Bronchial epithelial cell (primary cell): ENCODE data around the gene RCAN2. TPM values are rescaled to one million over a fixed set of nuclear protein-coding genes. Genes with fewer than 3 reads are reported as not detected.
A peak's percentile ranks its signal among the peaks of the same experiment; 100 is the strongest.
"Not testable (repeated sequence)": the region's sequence is repeated elsewhere in the genome, so short reads cannot be mapped to it uniquely, and the experiment has no call there.

Experiments used
- DNase-seq: peaks from one replicate; pipeline ENCODE4 v3.0.0-alpha.2; 2010; ENCODE audit warnings: low read depth
- FAIRE-seq: peaks from 2 replicates; lab custom pipeline; 2011; peaks lifted over from hg19 to GRCh38; lab: Jason Lieb, UNC
- H3K27me3 ChIP-seq: 2 replicates; pipeline ENCODE4 v1.5.1; 2011; ENCODE audit warnings: low read length; ENCODE audit not compliant: control insufficient read depth, insufficient read depth
- H3K36me3 ChIP-seq: 2 replicates; pipeline ENCODE4 v1.5.1; 2011; ENCODE audit warnings: low read length; ENCODE audit not compliant: control insufficient read depth, insufficient read depth
- H3K4me3 ChIP-seq: 2 replicates; pipeline ENCODE4 v1.5.1; 2011; ENCODE audit warnings: mild to moderate bottlenecking, low read depth, low read length, control low read depth
- CTCF ChIP-seq: IDR thresholded peaks from 2 replicates; pipeline ENCODE4 v1.5.1; 2011; ENCODE audit warnings: mild to moderate bottlenecking, moderate library complexity, low read length, control low read depth, inconsistent platforms; ENCODE audit not compliant: insufficient read depth, severe bottlenecking
- total RNA-seq: library from RNA; depleted of rRNA; stranded (reverse); fragments of >200 nt; gene quantifications from 2 replicates; pipeline ENCODE4 v1.2.1, GENCODE V29; 2014

Gene RCAN2
- total RNA-seq, 1 donor from 2014 or later = under 0.01 TPM

GRCh38 chr6:46407246-46407645 is 84.0 kb downstream of the RCAN2 start:
- FAIRE-seq = no peak

GRCh38 chr6:46405620-46406180 is 85.5 kb downstream of the RCAN2 start:
- H3K36me3 ChIP-seq, H3K4me3 ChIP-seq, H3K27me3 ChIP-seq, FAIRE-seq, DNase-seq: not testable (repeated sequence)

More at GRCh38 chr6:46407246-46407645, 84.0 kb downstream of the RCAN2 start:
- Histone ChIP-seq H3K36me3 (no peaks in the 10 kb centered on the region), H3K27me3 (no peaks in the 10 kb centered on the region), H3K4me3 (no peak overlapping the region)
- no peak for TF ChIP-seq CTCF
- no peak for DNase-seq

GRCh38 chr6:46400898-46401297 is 90.4 kb downstream of the RCAN2 start:
- DNase-seq (no peak), FAIRE-seq (no peak)
- no peak for TF ChIP-seq CTCF
- peaks cover 5% of the 10 kb centered on the region for H3K27me3 ChIP-seq
- no peak overlapping the region for H3K4me3 ChIP-seq
- H3K36me3 ChIP-seq = no peaks in the 10 kb centered on the region

DNA sequence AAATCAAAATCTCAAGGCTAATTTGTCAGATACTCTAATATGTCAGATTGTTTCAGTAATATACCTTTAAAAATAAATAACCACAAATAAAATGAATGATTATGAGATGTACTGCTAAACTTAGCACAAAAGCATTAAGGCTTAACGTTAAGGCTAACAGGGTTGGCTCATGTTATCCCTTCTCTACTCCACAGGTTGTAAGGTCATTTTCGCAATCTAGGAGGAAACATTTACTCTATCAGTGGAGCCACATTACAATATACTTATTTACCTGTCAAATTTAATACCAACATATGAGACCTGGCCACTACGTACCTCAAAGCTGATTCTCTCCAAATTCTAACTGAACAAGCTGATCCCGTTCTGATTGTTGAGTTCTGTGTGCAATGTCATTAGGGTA is 95.7 kb downstream of the RCAN2 start:
- no peaks in the 10 kb centered on the region for H3K36me3 ChIP-seq
- no peak for TF ChIP-seq CTCF
- H3K4me3 ChIP-seq = no peak overlapping the region
- FAIRE-seq (no peak), DNase-seq (no peak)
- H3K27me3 ChIP-seq = peaks cover 2% of the 10 kb centered on the region

DNA sequence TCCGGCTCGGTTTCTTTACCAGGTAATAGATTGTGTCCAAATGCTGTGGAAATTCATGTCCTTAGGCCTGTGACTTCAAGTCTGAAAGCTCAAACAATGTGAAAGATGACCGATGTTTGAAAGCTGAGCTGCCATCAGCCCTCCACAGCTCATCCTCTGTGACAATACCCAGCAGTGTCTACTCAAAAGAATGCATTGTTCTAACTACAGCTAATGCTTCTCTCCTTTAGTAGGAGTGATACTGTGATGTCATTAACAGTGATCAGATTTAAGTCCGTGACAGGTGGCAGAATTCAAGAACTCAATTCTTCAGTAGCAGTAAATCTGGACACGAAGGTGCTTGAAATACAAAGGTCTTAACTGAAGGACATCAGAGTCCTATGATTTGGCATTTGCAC is 97.3 kb downstream of the RCAN2 start:
- Histone ChIP-seq H3K36me3 (no peaks in the 10 kb centered on the region), H3K4me3 (no peak overlapping the region), H3K27me3 (no peaks in the 10 kb centered on the region)
- FAIRE-seq (peak; percentile 36), DNase-seq (no peak)
- no peak for TF ChIP-seq CTCF

DNA sequence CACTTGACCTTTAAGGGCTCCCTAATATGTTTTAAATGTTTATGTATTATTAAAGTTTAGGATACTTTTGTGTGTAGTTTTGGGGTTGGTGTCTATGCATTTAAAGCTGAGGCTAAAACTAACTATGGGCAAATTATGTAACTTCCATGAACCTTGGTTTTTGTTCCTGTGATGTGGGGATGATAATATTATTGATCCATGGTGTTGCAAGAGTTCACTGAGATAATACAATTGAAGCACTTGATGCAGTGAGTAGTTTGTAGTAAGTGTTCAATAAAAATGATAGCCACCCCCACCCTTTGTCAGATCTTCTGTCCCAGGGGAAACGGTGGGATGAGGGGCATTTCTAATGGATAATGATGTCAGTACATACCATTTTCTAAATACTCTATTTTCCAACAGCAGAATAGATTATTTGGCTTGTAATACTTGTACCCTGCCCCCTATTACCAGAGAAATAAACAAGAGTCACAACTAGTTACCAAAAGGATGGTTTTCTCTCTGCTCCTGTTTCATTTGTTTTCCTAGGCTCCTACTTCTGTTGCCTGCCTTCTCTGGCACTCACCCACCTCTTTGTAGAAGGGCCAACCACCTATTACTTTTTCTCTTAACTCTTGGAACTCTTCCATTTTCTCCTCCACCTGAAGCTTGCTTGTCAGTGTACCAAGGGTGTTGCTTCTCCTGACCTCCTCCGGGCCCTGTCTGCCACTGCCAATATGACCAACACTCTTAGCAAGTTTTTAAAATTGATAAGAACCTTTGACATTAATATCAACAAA is 97.9 kb downstream of the RCAN2 start:
- no peak for DNase-seq
- no peak for FAIRE-seq
- no peak overlapping the region for H3K4me3 ChIP-seq
- no peaks in the 10 kb centered on the region for H3K36me3 ChIP-seq
- no peak for TF ChIP-seq CTCF
- H3K27me3 ChIP-seq = no peaks in the 10 kb centered on the region
